Measurements from ENCODE around the gene SGPP1.

DNA sequence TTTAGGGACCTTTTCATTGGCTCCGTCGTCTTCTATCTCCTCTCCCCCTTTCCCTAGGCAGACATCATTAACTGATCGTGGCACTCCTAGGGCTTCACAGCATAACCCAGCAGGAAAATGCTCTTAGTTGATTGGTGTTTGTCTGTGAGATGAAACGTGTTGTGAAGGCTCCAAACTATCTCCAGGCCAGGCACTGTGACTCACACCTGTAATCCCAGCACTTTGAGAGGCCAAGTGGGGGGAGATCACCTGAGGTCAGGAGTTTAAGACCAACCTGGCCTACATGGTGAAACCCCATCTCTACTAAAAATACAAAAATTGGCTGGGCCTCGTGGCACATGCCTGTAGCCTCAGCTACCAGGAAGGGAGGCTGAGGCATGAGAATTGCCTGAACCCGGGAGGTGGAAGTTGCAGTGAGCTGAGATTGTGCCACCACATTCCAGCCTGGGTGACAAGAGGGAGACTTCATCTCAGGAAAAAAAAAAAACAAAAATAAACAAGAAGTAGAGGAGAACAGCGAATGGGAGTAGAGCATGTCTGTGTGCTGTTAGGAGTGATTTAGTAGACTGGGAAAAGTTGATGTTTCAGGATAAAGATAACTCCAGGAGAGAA is 53.9 kb downstream of the SGPP1 start:
- TF ChIP-seq POLR2A (IDR thresholded peaks at IDR 0.05; ENCODE audit: low read length), result no peak
- TF ChIP-seq, protein P1, sequence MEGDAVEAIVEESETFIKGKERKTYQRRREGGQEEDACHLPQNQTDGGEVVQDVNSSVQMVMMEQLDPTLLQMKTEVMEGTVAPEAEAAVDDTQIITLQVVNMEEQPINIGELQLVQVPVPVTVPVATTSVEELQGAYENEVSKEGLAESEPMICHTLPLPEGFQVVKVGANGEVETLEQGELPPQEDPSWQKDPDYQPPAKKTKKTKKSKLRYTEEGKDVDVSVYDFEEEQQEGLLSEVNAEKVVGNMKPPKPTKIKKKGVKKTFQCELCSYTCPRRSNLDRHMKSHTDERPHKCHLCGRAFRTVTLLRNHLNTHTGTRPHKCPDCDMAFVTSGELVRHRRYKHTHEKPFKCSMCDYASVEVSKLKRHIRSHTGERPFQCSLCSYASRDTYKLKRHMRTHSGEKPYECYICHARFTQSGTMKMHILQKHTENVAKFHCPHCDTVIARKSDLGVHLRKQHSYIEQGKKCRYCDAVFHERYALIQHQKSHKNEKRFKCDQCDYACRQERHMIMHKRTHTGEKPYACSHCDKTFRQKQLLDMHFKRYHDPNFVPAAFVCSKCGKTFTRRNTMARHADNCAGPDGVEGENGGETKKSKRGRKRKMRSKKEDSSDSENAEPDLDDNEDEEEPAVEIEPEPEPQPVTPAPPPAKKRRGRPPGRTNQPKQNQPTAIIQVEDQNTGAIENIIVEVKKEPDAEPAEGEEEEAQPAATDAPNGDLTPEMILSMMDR (IDR thresholded peaks at IDR 0.05), result no peak
- TF ChIP-seq BHLHE40 (IDR thresholded peaks at IDR 0.05; ENCODE audit: low read depth, low read length), result no peak
- TF ChIP-seq MAFK (IDR thresholded peaks at IDR 0.05; ENCODE audit: partially characterized antibody), result no peak
- TF ChIP-seq, protein P2, sequence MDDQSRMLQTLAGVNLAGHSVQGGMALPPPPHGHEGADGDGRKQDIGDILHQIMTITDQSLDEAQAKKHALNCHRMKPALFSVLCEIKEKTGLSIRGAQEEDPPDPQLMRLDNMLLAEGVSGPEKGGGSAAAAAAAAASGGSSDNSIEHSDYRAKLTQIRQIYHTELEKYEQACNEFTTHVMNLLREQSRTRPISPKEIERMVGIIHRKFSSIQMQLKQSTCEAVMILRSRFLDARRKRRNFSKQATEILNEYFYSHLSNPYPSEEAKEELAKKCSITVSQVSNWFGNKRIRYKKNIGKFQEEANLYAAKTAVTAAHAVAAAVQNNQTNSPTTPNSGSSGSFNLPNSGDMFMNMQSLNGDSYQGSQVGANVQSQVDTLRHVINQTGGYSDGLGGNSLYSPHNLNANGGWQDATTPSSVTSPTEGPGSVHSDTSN (IDR thresholded peaks at IDR 0.05), result no peak
- TF ChIP-seq RFX5 (IDR thresholded peaks at IDR 0.05), result no peak
- TF ChIP-seq, protein P3, sequence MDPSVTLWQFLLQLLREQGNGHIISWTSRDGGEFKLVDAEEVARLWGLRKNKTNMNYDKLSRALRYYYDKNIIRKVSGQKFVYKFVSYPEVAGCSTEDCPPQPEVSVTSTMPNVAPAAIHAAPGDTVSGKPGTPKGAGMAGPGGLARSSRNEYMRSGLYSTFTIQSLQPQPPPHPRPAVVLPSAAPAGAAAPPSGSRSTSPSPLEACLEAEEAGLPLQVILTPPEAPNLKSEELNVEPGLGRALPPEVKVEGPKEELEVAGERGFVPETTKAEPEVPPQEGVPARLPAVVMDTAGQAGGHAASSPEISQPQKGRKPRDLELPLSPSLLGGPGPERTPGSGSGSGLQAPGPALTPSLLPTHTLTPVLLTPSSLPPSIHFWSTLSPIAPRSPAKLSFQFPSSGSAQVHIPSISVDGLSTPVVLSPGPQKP (IDR thresholded peaks at IDR 0.05; ENCODE audit: low read depth, low read length), result no peak
- no peak for TF ChIP-seq CHD4 (IDR thresholded peaks at IDR 0.05; ENCODE audit: borderline replicate concordance)
- TF ChIP-seq, protein P4, sequence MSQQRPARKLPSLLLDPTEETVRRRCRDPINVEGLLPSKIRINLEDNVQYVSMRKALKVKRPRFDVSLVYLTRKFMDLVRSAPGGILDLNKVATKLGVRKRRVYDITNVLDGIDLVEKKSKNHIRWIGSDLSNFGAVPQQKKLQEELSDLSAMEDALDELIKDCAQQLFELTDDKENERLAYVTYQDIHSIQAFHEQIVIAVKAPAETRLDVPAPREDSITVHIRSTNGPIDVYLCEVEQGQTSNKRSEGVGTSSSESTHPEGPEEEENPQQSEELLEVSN (IDR thresholded peaks at IDR 0.05; ENCODE audit: borderline replicate concordance, low read depth), result no peak
- no peak for TF ChIP-seq CBX8 (IDR thresholded peaks at IDR 0.05)
- TF ChIP-seq PHF8 (IDR thresholded peaks at IDR 0.05; ENCODE audit: borderline replicate concordance, low read depth), result no peak

All from A549 (cell line).